Measurements from ENCODE around the gene IGFL4. TPM values are rescaled to one million over a fixed set of nuclear protein-coding genes. Genes with fewer than 3 reads are reported as not detected.

Gene IGFL4
- total and polyA plus RNA-seq, 2 of the 8 experiments (the other 6 are each of a cell fraction or from before 2014, with no cell fraction given), result 0.05 to 0.11 TPM

- no peak overlapping the region for H4K8ac ChIP-seq (ENCODE audit: extremely low read depth, insufficient read depth, low read length)
- POLR2A ChIA-PET (ENCODE audit: partially characterized antibody), result no interaction called here
- H2AFZ ChIP-seq (ENCODE audit: low read length), result no peak overlapping the region
- H3K27me3 ChIP-seq (replicated peaks in 1 of 4; ENCODE audit: control insufficient read depth in 3 of 4, extremely low read depth in 1 of 4, insufficient read depth in 3 of 4, low read length in 3 of 4), result peaks cover 0 to 2% (median 2%) of the 10 kb centered on the region in 4 experiments; a peak in 5 of 7 replicates
- no peaks in the 10 kb centered on the region for H3K36me3 ChIP-seq (ENCODE audit: control insufficient read depth in 2 of 4, insufficient read depth in 4 of 4, low read length in 3 of 4)
- H4K5ac ChIP-seq (ENCODE audit: insufficient read length, low read depth, low read length), result no peak overlapping the region
- no peaks in the 10 kb centered on the region for H3K79me2 ChIP-seq (ENCODE audit: control insufficient read depth in 1 of 2, insufficient read depth in 2 of 2, low read length in 2 of 2)
- H3K9me3 ChIP-seq (ENCODE audit: insufficient read depth in 2 of 2, low read depth in 1 of 2, low read length in 1 of 2), result peaks cover 8 to 25% of the 10 kb centered on the region in 2 experiments; a peak in 3 of 4 replicates
- no peak for TF ChIP-seq EP300 (IDR thresholded peaks at IDR 0.05; ENCODE audit: borderline replicate concordance in 1 of 2, low read depth in 2 of 2, low read length in 2 of 2)
- no peak for TF ChIP-seq SIX5 (IDR thresholded peaks at IDR 0.05; ENCODE audit: low read depth, low read length)
- TF ChIP-seq BCL11A (IDR thresholded peaks at IDR 0.05; ENCODE audit: low read depth in 2 of 2, low read length in 2 of 2), result no peak
- TF ChIP-seq CBX8 (IDR thresholded peaks at IDR 0.05; ENCODE audit: borderline replicate concordance, low read depth, low read length), result no peak
- no peak for TF ChIP-seq RFX5 (IDR thresholded peaks at IDR 0.05; ENCODE audit: borderline replicate concordance, low read depth, low read length)
- TF ChIP-seq CTCF (IDR thresholded peaks at IDR 0.05; ENCODE audit: control extremely low read depth in 1 of 3, insufficient read depth in 1 of 3, low read depth in 1 of 3, low read length in 3 of 3), result no peak
- H3K4me1 ChIP-seq (replicated peaks in 1 of 4; ENCODE audit: control insufficient read depth in 3 of 4, insufficient read depth in 4 of 4, low read length in 3 of 4), result no peaks in the 10 kb centered on the region
- H2BK20ac ChIP-seq (ENCODE audit: low read length), result no peak overlapping the region
- no peak overlapping the region for H2BK12ac ChIP-seq (ENCODE audit: low read depth, low read length)
- H3K23ac ChIP-seq (ENCODE audit: insufficient read length), result no peak overlapping the region
- no peak overlapping the region for H3K4me3 ChIP-seq (ENCODE audit: extremely low read depth in 1 of 4, insufficient read depth in 2 of 4, low read depth in 3 of 4, low read length in 4 of 4)
- no peak overlapping the region for H3K4ac ChIP-seq (replicated peaks; ENCODE audit: insufficient read length, low read depth, low read length)
- 75% methylated on average over 1 of the region's 1 CpG; no CpG with 5 or more reads in 1 of the 2 experiments for WGBS, 2 experiments (ENCODE audit: extremely low coverage in 1 of 2, insufficient coverage in 1 of 2, insufficient read length in 1 of 2, insufficient replicate concordance in 2 of 2, low coverage in 1 of 2, low lambda C conversion rate in 2 of 2, missing lambda C conversion rate in 1 of 2)
- no peak overlapping the region for H3K14ac ChIP-seq (ENCODE audit: insufficient read length)
- H3K27ac ChIP-seq (ENCODE audit: low read depth, low read length), result no peak overlapping the region
- no peak overlapping the region for H3K4me2 ChIP-seq (ENCODE audit: insufficient read depth in 1 of 2, low read depth in 2 of 2, low read length in 2 of 2)
- no peak overlapping the region for H3K56ac ChIP-seq (replicated peaks; ENCODE audit: insufficient read length, low read depth, low read length)
- H4K20me1 ChIP-seq (replicated peaks in 1 of 2; ENCODE audit: control insufficient read depth in 1 of 2, insufficient read depth in 2 of 2, low read length in 2 of 2), result no peaks in the 10 kb centered on the region
- FAIRE-seq, result no peak
- no peak overlapping the region for H4K91ac ChIP-seq (replicated peaks; ENCODE audit: insufficient read length, low read length)
- no peak for DNase-seq (ENCODE audit: low read depth in 1 of 2, low spot score in 2 of 2)
- no peak overlapping the region for H2BK15ac ChIP-seq (ENCODE audit: low read length)
- H2BK120ac ChIP-seq (replicated peaks; ENCODE audit: low read depth, low read length), result no peak overlapping the region
- H3K18ac ChIP-seq (ENCODE audit: extremely low read depth, low read length), result no peak overlapping the region
- CTCF ChIA-PET (ENCODE audit: partially characterized antibody), result interaction anchor here (0.8 to 4.6 kb wide), 5 partner anchors 11 to 21 kb away, joined by 3 to 34 read pairs (median 4); no protein-coding TSS in a partner anchor
- no peaks in the 10 kb centered on the region for H3K23me2 ChIP-seq (ENCODE audit: low read depth, low read length)
- no peak overlapping the region for H2BK5ac ChIP-seq (ENCODE audit: low read depth, low read length)
- no peaks in the 10 kb centered on the region; the same call in 1 of the 2 replicates for H3K79me1 ChIP-seq (ENCODE audit: low read depth, low read length)
- no peak overlapping the region for H2AK5ac ChIP-seq (ENCODE audit: low read depth, low read length)
- no peak overlapping the region for H3K9ac ChIP-seq (replicated peaks in 1 of 4; ENCODE audit: extremely low read depth in 1 of 4, low read depth in 3 of 4, low read length in 3 of 4)
Observed at GRCh38 chr19:46043519-46043918, 2.7 kb upstream of the IGFL4 start.
